Vagina (tissue), 2 donors: ENCODE data around the gene BIN1.

ENCODE experiments used
- POLR2A ChIP-seq, 2 donors: fragments of 450-650 bp; IDR thresholded peaks; one replicate each; pipeline ENCODE4 v1.6.1; 2017; ENCODE audit warnings: antibody characterized with exemption in 2 of 2, mild to moderate bottlenecking in 2 of 2, moderate library complexity in 2 of 2
- TF ChIP-seq, protein P1 (sequence below), 3 experiments: fragments of 450-650 bp in 2 of 3; fragments of 200-600 bp in 1 of 3; sonication (generic) in 1 of 3; IDR thresholded peaks; one replicate each; pipeline ENCODE4 v1.5.1; 2017 to 2019; ENCODE audit warnings: antibody characterized with exemption in 3 of 3, mild to moderate bottlenecking in 2 of 3, moderate library complexity in 2 of 3

DNA sequence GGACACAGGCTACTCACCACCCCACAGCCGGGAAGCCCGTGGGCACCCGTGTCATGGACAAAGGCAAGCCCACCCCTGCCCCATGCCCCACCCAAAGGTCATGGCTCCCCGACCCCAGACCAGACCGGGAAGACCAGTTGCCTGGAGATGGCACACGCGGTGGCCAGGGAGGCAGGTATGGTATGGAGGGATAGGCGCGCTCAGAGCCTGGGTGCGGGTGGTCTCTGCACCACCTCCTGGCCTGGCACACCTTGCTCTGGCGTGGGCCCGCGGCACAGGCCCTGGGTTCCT lies 51.2 kb downstream of the BIN1 start:
- TF ChIP-seq POLR2A (IDR thresholded peaks at IDR 0.05) = no peak
- TF ChIP-seq, protein P1, sequence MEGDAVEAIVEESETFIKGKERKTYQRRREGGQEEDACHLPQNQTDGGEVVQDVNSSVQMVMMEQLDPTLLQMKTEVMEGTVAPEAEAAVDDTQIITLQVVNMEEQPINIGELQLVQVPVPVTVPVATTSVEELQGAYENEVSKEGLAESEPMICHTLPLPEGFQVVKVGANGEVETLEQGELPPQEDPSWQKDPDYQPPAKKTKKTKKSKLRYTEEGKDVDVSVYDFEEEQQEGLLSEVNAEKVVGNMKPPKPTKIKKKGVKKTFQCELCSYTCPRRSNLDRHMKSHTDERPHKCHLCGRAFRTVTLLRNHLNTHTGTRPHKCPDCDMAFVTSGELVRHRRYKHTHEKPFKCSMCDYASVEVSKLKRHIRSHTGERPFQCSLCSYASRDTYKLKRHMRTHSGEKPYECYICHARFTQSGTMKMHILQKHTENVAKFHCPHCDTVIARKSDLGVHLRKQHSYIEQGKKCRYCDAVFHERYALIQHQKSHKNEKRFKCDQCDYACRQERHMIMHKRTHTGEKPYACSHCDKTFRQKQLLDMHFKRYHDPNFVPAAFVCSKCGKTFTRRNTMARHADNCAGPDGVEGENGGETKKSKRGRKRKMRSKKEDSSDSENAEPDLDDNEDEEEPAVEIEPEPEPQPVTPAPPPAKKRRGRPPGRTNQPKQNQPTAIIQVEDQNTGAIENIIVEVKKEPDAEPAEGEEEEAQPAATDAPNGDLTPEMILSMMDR (IDR thresholded peaks at IDR 0.05) = no peak
